Inferior parietal cortex (tissue), 1 donor: ENCODE data around the gene ADAMTS8.

Experiments
- DNase-seq: peaks from one replicate; pipeline ENCODE4 v3.0.0-alpha.2; 2016; ENCODE audit errors: extremely low spot score

ADAMTS8 gene

GRCh38 chr11:130420478-130421198 lies 7.8 kb downstream of the ADAMTS8 start:
- DNase-seq: no peak

GRCh38 chr11:130418756-130419155 lies 9.7 kb downstream of the ADAMTS8 start:
- DNase-seq: no peak

DNA sequence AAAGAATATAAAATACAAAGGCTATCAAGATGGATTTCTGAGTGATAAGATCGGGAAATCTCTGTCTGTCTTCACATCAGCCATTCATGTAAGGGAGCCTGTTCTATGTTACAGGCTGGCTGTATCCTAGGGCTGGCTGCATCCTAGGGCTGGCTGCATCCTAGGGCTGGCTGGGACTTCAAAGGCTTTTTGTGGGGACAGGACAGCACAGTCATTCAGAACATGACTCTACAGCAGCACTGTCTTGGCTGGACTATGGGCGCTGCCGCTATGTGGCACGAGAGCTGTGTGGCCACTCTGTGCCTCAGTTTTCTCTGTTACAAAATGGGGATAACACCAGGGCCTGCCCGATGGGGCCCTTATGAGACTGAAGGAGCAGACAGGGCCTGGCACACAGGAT lies 10.2 kb downstream of the ADAMTS8 start:
- DNase-seq: no peak

DNA sequence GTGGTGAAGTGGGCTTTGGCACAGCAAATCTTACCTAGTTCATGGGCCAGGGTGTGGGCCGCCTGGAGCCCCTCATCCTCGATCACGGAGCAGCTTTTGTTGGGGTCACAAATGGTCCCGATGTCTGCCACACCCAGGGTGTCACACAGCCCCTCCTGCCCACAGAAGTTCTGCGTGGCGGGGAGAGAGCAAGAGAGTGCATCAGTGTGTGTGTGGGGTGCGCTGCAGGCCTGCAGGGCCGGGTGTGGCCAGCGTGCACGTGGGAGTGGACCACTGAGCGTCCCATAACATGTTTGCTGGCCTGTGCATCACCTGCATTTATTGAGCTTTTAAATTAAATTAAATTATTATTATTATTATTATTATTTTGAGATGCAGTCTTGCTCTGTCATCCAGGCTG lies 11.5 kb downstream of the ADAMTS8 start:
- DNase-seq: no peak

GRCh38 chr11:130416530-130416882 lies 11.9 kb downstream of the ADAMTS8 start:
- no peak for DNase-seq

DNA sequence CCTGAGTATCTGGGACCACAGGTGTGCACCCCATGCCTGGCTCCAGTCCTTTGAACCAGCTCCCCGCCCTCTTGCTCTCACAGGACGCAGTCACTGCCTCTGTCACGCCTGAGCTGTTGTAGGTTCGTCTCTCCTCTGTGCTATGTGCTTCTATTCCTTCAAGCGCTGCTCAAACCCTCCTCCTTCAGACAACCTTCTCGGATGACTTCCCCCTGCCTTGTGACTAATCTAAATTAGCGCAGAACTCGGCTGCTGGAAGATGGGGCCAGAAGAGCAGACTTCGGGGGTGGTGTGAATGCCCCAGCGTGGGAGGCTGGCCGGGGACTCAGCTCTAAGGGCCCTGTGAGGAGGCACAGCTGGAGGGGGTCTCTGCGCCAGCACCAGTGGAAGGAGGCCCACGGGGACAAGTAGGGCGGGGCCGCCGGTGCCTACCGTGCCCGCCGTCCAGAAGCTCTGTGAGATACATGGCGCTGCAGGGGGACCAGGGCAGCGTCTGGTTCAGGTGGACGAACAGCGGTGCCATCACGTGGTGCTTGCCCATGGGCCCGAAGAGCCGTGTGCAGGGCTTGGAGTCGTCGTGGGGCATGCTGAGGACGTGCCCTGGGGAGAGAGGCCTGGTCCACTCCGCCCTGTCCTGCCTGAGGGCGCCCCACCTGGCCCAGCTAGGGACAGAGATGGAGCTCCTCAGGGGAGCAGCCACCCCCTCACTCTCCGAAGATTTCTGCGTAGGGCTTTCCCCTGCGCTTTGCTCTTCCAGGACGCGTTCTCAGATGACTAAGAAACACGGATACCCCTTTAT lies 12.5 kb downstream of the ADAMTS8 start:
- DNase-seq: no peak

DNA sequence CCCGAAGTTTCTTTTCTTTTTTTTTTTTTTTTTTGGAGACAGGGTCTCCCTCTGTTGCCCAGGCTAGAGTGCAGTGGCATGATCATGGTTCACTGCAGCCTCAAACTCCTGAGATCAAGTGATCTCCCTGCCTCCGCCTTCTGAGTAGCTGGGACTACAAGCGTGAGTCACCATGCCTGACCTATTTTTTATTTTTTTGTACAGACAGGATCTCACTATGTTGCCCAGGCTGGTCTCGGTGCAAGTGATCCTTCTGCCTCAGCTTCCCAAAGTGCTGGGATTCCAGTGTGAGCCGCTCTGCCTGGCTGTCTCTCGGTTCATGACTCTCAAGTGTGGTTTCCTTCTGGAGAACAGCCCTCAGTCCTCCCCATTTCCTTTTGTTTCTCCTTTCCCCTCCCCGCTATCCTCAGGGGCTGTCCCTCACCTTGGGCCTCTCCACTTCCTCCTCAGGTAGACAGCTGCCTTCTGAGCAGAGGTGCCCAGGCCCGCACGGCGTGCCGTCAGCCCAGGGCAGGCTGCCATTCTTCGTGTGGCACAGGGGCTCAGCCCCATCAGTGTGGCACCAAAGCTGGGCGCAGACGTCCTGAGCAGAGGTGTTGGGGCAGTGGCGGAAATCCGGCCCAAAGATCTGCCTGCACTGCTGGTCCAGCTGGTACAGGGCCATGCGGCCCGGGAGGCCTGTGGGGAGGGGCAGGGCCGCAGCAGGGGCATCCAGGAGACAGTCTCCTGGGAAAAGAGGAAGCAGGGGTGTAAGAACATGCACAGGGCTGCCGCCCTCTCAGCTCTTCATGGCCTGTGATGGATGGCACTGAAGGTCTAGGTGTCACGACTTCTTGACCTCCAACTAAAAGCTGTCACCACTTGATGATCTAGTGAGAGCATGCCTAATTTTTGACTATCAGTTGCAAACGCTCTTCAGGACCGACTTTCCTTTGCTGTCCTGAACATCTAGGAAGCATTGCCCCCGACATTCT lies 14.0 kb downstream of the ADAMTS8 start:
- no peak for DNase-seq

GRCh38 chr11:130413405-130414106 lies 14.9 kb downstream of the ADAMTS8 start:
- no peak for DNase-seq

DNA sequence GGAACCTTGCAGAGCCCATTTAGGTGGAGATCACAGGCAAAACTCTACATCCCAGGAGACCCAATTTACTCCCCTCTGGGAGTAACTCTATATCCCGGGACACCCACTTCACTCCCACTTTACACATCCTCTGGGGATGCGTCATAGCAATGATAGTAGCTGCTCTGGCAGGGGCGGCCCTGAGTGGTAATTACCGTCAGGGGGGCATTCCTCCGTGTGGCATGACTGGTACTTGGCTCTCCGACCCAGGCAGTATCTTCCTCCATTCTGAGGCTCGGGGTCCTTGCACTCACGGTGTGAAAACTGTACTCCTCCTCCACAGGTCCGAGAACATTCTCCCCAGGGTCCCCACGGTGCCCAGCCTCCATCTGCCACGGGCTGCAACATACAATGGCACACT lies 17.2 kb downstream of the ADAMTS8 start:
- DNase-seq: no peak

- DNase-seq: no peak
Observed at GRCh38 chr11:130409594-130410388, 18.6 kb downstream of the ADAMTS8 start.

DNA sequence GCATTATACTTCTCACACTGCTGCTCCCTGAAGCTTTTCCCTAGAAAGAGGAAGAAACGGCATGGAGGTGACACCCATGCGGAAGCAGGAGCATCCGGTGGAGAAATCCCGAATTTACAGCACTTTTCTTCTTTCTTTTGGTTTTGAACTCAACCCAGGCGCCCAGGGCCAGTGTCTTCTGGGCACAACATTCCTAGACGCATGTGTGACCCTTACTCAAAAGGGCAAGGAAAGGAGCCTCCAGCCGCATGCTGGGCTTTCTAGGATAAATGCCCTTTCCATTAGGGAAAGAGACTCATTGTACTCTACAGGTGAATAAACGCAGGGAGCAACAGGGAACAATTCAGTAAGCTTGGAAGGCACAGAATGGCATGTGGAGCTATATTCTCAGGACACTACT lies 19.5 kb downstream of the ADAMTS8 start:
- DNase-seq: no peak

DNA sequence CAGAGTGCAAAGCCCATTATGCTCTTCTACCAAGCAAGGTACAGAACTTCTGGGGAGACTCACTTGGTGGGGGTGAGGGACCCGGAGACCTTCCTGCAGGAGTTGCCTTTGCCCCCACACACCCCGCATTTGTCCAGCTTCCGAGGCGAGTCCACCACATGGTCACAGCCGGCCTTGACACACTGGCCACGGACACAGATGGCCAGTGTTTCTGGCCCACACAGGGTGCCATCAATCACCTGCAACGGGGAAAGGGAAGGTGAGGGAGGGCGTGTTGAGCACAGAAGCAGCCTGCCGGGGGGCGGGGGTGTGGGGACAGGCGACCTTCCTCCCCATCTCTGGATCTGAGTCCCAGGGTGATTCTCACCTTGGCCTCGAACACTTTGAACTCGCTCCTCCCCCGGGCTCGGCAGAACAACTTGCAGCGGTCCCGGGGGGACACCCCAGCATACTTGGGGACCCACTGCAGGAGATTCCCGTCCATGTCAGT lies 20.0 kb downstream of the ADAMTS8 start:
- no peak for DNase-seq

DNA sequence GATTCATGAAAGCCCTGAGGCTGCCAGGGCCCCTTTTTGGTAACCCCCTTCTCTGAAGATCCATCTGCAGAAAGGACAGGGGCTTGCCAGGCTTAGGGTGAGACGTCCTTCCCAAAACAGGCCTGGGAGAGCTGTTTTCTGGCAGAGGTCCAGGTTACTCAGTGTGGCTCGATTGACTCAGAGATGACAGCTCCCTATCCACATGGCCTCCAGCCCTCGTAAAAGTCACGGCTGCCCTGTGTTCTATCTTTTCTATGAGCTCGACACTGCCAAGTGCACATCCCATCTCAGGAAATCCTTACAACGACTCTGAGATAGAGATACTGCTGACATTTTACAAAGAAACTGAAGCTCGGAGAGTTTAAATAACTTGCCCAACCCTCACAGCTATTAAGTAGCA lies 20.4 kb downstream of the ADAMTS8 start:
- DNase-seq: no peak

GRCh38 chr11:130405428-130405827 lies 23.0 kb downstream of the ADAMTS8 start:
- no peak for DNase-seq

DNA sequence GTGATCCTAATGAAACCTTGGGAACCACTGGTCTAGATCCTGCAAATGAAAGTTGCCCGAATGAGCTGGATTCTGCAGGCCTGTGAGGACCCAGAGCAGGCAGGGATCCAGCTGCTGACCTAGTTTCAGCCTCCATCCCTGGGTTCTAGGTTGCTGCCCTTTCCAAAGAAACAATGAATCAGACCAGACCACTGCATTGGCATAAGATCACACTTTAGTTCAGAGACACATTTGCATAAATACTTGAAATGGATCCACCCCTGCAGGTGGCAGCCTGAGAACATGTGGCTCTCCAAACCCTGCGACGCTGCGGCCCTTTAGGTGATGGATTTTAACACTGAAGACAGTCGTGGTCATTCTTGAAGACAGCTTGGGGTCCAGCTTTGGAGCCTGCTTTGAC lies 23.7 kb downstream of the ADAMTS8 start:
- DNase-seq: no peak

- DNase-seq: no peak
Observed at GRCh38 chr11:130403967-130404366, 24.4 kb downstream of the ADAMTS8 start.

- no peak for DNase-seq
Observed at GRCh38 chr11:130403271-130403804, 25.1 kb downstream of the ADAMTS8 start.

- no peak for DNase-seq
Observed at GRCh38 chr11:130402570-130402969, 25.8 kb downstream of the ADAMTS8 start.

GRCh38 chr11:130400781-130401483 lies 27.5 kb downstream of the ADAMTS8 start:
- no peak for DNase-seq

DNA sequence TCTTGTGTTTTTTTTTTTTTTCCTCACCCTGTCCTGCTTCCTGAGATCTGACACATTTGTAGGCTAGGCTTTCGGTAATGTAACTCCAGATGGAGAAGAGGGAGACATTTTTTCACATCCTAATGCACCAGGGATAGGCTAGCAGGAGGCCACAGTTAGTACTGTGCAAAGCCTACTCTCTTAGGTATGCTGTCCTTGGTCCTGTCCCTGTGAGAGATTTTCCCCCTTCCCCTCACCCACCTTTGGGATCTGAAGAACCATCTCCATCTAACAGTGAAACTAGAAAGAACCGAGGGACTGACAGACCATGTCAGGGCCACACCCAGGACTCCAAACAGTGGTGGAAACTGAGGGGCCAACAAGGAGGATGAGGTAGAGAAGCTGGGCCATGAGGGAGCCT lies 29.2 kb downstream of the ADAMTS8 start:
- no peak for DNase-seq
